ENCODE measurements around the gene MTREX.

Gene MTREX

GRCh38 chr5:55437452-55437851 is 129.7 kb downstream of the MTREX start:
- DNase-seq, result no peak

DNA sequence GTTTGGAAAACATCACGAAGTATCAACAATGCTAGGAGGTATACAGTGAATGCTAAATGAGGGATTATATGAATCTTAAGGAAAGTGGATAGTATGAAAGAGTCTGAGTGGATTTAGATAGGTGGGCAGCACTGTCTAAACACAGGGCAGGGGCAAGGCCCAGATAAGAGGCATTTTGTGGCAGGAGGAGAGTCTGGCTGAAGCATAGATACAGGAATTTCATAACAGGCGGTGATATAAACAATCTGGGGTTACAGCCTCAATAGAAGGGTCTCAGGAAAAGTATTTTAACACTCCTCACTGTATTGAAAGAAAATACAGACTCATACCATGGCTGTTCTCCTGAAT is 130.0 kb downstream of the MTREX start:
- no peak for DNase-seq

DNA sequence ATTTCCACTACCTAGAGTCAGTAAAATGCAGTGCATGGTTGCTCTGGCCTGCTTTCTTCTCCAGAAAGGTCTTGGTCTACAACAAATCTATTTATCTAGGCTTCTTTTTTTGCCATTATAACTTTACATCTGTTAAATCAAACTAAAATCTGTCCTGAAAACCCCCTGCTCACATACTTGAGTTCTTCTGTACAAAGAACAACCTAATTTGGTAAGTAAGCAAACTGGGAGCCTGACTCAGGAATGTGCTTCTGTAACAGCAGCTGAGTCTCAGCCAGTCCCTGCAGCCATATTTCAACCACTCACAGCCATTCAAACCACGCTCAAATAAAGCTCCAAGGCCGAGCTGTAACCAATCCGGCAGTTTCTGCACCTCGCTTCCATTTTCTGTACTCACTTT is 131.2 kb downstream of the MTREX start:
- peak; percentile 49 for DNase-seq

DNA sequence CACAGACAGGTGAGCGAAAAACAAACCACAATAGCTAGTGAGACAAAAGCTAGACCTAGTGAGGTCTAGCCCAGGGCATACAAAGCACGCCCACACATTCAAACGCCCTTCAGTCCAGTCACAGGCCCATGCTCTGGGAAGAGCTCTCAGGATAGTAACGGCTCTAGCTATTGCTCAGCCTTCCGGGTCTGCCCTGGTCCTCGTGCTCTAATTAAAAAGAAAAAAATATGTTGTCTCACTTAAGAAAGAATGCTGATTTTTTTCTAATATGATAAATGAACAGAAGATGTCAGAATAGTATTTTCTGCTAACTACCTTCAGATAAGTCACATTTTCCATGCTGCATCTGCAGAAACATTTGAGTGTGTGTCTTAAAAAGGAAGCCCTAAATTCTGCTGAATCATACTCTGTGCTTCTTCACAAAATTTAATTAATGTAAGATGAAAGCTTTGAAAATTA is 132.4 kb downstream of the MTREX start:
- no peak for DNase-seq

DNA sequence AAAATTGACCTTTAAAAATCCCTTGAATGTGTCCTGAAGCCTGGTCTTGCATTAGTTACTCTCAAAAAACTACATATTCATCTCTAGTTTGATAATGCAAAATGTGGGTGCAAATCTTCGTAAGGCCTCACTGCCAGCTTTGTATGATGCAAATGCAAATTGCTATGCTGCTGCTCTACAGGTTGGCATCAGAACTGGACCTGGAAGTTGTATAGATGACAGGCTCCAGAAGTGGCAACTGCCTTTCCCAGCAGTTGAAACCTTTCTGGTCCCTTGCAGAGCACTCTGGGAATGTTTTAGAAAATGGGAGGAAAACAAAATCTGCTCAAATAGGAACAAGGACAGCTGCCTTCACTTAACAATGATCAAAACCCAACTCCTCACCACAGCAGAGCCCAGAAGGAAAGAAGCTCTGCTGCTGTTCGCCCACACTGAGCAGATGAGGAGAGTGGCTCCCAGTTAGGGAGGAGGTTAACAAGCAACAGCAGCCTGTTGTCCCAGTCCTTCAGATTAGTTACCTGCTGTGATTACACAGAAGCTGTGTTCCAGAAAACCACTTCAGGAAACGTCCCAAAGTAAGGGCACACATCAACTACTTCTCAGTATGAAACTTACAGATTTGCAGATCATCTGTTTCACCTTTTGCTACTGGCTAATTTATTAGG is 133.4 kb downstream of the MTREX start:
- no peak for DNase-seq

GRCh38 chr5:55441954-55442353 is 134.2 kb downstream of the MTREX start:
- DNase-seq, result no peak

DNA sequence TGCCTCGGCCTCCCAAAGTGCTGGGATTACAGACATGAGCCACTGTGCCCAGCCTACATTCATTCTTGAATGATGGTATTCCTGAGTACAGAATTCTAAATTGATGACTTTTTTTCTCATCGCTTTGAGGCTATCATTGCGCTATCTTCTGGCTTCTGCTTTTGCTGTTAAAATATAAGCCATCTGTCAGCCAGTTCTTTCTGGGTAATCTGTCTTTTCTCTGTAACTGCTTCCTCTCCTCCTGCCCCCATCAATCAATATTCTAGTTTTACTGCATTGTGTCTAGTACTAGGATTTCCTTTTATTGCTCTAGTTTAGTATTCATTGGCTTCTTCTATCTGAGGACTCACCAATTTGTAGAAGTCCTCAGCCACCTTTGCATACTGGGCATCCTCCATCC is 138.0 kb downstream of the MTREX start:
- no peak for DNase-seq

- DNase-seq, result no peak
Observed at GRCh38 chr5:55446640-55447351, 139.0 kb downstream of the MTREX start.

GRCh38 chr5:55450050-55450765 is 142.4 kb downstream of the MTREX start:
- no peak for DNase-seq

DNA sequence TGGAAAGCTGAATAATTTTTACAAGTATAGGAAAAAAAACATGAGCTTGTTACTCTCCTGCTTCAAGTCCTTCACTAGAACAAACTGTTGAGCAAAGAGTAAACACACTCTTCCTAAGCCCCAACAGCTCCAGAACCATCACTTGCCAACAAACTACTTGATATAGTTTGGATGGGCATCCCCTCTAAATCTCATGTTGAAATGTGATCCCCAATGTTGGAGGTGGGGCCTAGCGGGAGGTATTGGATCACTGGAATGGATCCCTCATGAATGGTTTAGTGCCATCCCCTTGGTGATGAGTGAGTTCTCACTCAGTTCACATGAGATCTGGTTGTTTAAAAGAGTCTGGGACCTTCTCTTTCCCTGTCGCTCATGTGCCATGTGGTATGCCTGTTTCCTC is 144.2 kb downstream of the MTREX start:
- no peak for DNase-seq

GRCh38 chr5:55453211-55453610 is 145.4 kb downstream of the MTREX start:
- DNase-seq, result no peak

DNA sequence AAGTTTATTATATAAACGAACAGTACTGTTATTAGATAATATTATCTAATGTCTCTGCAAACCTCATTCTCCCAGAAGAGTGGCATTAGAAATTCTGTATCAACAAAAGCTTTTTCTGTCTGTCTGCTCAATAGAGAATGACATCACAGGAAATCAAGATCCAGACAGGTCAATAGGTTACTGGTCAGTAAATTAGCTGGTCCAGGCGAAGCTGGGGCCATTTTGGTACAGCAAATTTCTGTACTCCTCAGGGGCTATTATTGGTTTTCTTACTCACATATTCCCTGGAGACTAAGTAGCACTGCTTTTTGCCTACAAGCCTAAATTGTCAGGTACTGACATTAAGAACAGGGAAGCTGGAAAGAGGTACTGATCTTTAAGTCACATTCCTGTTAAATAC is 146.5 kb downstream of the MTREX start:
- DNase-seq, result no peak

DNA sequence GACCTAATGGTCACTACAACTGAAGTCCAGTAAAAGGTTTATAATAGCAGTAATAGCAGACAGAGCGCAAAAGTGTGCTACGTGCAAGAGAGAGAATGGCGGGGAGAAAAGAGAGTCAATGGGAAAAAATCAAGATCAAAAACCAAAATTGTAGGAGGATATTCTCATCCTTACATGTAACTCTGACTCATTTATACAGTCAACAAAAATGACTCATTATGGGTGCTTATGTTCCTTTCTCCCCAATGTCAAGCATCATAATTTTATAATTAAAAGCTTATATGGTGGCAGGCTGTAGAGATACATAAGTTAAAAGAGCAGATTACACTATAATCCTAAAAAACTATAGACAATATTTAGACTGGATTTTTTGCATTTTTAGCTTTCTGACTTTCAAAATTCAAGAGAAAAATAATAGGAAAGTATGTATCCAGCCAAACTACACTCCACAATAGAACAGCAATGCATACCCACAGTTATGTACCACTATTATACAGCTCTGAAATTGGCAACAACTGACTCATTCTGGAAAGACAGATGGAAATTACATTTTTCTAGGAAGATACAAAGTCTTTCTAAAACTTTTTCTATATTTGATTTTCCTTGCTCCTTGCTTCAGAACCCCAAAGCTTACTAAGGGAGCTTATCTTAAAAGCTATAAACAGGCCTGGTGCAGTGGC is 148.6 kb downstream of the MTREX start:
- no peak for DNase-seq

GRCh38 chr5:55459572-55459971 is 151.8 kb downstream of the MTREX start:
- no peak for DNase-seq

- DNase-seq, result no peak
Observed at GRCh38 chr5:55463613-55464012, 155.8 kb downstream of the MTREX start.

GRCh38 chr5:55467862-55468551 is 160.2 kb downstream of the MTREX start:
- no peak for DNase-seq

DNA sequence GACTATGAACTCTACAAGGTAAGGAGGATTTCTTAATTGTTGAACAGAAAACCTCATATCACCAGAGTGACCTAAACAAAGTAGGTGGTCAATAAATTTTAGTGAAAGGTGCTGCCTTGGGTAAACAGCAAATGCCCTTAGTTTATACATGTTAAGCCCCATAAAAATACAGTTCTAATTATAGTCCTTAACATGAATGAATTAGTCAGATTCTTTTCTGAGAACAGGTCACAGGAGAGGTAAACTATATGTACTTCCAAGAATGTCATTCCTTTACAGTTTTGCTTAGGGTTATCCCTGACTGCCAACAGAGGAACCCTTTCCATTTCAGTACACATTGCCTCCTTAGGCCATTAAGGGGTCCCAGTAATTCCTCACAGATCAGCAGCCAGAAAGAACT is 162.1 kb downstream of the MTREX start:
- no peak for DNase-seq

DNA sequence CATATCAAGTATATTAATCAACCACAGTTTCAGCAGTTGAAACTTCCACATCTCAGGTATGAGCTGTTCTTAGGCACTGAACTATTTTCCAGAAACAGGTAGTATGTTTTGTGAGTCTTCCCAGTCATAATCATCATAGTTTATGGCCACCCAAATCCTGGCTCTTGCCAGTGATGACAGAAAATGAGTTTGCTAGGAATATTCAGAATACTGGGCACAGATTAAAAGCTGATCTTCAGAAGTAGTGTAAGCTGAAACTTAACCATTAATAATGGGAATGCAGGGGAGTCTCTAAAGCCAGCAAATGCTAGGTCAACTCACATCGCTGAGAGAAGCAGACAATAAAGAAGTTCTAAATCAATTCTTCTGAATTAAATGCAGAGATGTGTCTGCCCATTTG is 162.5 kb downstream of the MTREX start:
- no peak for DNase-seq

GRCh38 chr5:55471468-55471867 is 163.7 kb downstream of the MTREX start:
- DNase-seq, result no peak

GRCh38 chr5:55472642-55473041 is 164.9 kb downstream of the MTREX start:
- DNase-seq, result no peak

Data from midbrain (tissue), 1 donor.